Small intestine (tissue), 7 donors: ENCODE results near the gene AKAP6. TPM values are rescaled to one million over a fixed set of nuclear protein-coding genes. Genes with fewer than 3 reads are reported as not detected.
"Not testable (repeated sequence)": the region's sequence is repeated elsewhere in the genome, so short reads cannot be mapped to it uniquely, and the experiment has no call there.

Source experiments
- DNase-seq, 2 donors: peaks; one replicate each; pipeline versions ENCODE4 v3.0.0 to v3.0.0-alpha.2; 2013
- FAIRE-seq: peaks from 2 replicates; lab custom pipeline; 2012; peaks lifted over from hg19 to GRCh38; lab: Jason Lieb, UNC
- H3K27ac ChIP-seq, 3 donors: one replicate each; pipeline ENCODE4 v1.5.1; 2013; ENCODE audit warnings: low read length in 2 of 3, mild to moderate bottlenecking in 2 of 3, control low read depth in 1 of 3, inconsistent platforms in 1 of 3, low read depth in 1 of 3, moderate library complexity in 1 of 3
- H3K27me3 ChIP-seq, 3 donors: one replicate each; pipeline ENCODE4 v1.6.1; 2013; ENCODE audit warnings: low read length in 3 of 3, inconsistent platforms in 1 of 3; ENCODE audit not compliant: control insufficient read depth in 3 of 3, insufficient read depth in 3 of 3
- H3K36me3 ChIP-seq, 3 donors: one replicate each; pipeline ENCODE4 v1.6.1; 2013; ENCODE audit warnings: low read length in 3 of 3, inconsistent platforms in 1 of 3, low read depth in 1 of 3, mild to moderate bottlenecking in 1 of 3, moderate library complexity in 1 of 3; ENCODE audit not compliant: control insufficient read depth in 3 of 3, insufficient read depth in 2 of 3
- H3K4me1 ChIP-seq, 3 donors: one replicate each; pipeline ENCODE4 v1.6.1; 2013; ENCODE audit warnings: low read length in 2 of 3, inconsistent platforms in 1 of 3, low read depth in 1 of 3, mild to moderate bottlenecking in 1 of 3, moderate library complexity in 1 of 3; ENCODE audit not compliant: control insufficient read depth in 3 of 3, insufficient read depth in 2 of 3
- H3K4me3 ChIP-seq, 3 donors: one replicate each; pipeline ENCODE4 v1.5.1; 2013; ENCODE audit warnings: low read length in 3 of 3, control low read depth in 1 of 3, inconsistent platforms in 1 of 3, low read depth in 1 of 3, mild to moderate bottlenecking in 1 of 3, moderate library complexity in 1 of 3
- H3K9me3 ChIP-seq, 2 donors: one replicate each; pipeline ENCODE4 v1.6.1; 2013; ENCODE audit warnings: low read depth in 1 of 2, low read length in 1 of 2; ENCODE audit not compliant: control insufficient read depth in 2 of 2, insufficient read depth in 1 of 2
- WGBS, 3 donors: extraction: QIAGEN DNeasy Blood & Tissue Kit; methylation state at CpG; one replicate each; pipeline ENCODE4 v1.1.7; 2013; 5-methylcytosine and 5-hydroxymethylcytosine counted together
- polyA plus RNA-seq, 4 donors: library from polyadenylated mRNA; stranded (reverse) in 3 of 4; unstranded in 1 of 4; fragments of 200-250 nt in 3 of 4; fragments of 120-200 nt in 1 of 4; gene quantifications; one replicate each; pipeline versions ENCODE4 v1.2.1 to v1.2.3, GENCODE V29; 2013
- donor health status: healthy with polysubstance abuse.
- donor health status: control.
- donor health status: control.
- donor health status: Bipolar disorder and iron deficiency.
- donor health status: healthy.

Gene AKAP6
- polyA plus RNA-seq, 4 donors, result 0.45 to 3.6 (median 0.96) TPM

- not testable (repeated sequence) for H3K27me3 ChIP-seq, H3K36me3 ChIP-seq, H3K27ac ChIP-seq, DNase-seq, H3K4me3 ChIP-seq, FAIRE-seq, H3K4me1 ChIP-seq
- H3K9me3 ChIP-seq, result peaks cover 0 to 14% of the 10 kb centered on the region in 2 donors
Measured at GRCh38 chr14:32793033-32793432, 463.9 kb downstream of the AKAP6 start.

- Histone ChIP-seq H3K27ac (no peak overlapping the region), H3K27me3 (no peaks in the 10 kb centered on the region), H3K9me3 (peaks cover 0 to 18% of the 10 kb centered on the region in 2 donors), H3K4me1 (no peaks in the 10 kb centered on the region), H3K4me3 (no peak overlapping the region), H3K36me3 (no peaks in the 10 kb centered on the region)
- WGBS, 3 donors, result 79 to 92% (median 80%) methylated on average over 1 of the region's 1 CpG
- FAIRE-seq, result no peak
- DNase-seq, result no peak
Measured at GRCh38 chr14:32800320-32800719, 471.2 kb downstream of the AKAP6 start.

- FAIRE-seq (no peak), DNase-seq (no peak)
- no peak overlapping the region for H3K27ac ChIP-seq
- no peaks in the 10 kb centered on the region for H3K27me3 ChIP-seq
- H3K9me3 ChIP-seq, result peaks cover 0 to 18% of the 10 kb centered on the region in 2 donors
- no peaks in the 10 kb centered on the region for H3K4me1 ChIP-seq
- no peak overlapping the region for H3K4me3 ChIP-seq
- WGBS, 3 donors, result 71 to 85% (median 82%) methylated on average over 1 of the region's 1 CpG
- no peaks in the 10 kb centered on the region for H3K36me3 ChIP-seq
Measured at GRCh38 chr14:32802295-32802694, 473.2 kb downstream of the AKAP6 start.

GRCh38 chr14:32805979-32806378, 476.9 kb downstream of the AKAP6 start:
- Histone ChIP-seq H3K4me3 (no peak overlapping the region), H3K4me1 (no peaks in the 10 kb centered on the region), H3K9me3 (peaks cover 0 to 15% of the 10 kb centered on the region in 2 donors), H3K27me3 (no peaks in the 10 kb centered on the region), H3K27ac (no peak overlapping the region), H3K36me3 (no peaks in the 10 kb centered on the region)
- FAIRE-seq, result no peak
- DNase-seq, result no peak
- WGBS, 3 donors, result 66 to 83% (median 67%) methylated on average over 2 of the region's 2 CpGs

GRCh38 chr14:32808644-32809043, 479.5 kb downstream of the AKAP6 start:
- no peaks in the 10 kb centered on the region for H3K36me3 ChIP-seq
- H3K27ac ChIP-seq, result no peak overlapping the region
- H3K4me3 ChIP-seq, result no peak overlapping the region
- 35 to 45% (median 43%) methylated on average over 4 of the region's 4 CpGs for WGBS, 3 donors
- H3K4me1 ChIP-seq, result no peaks in the 10 kb centered on the region
- H3K27me3 ChIP-seq, result no peaks in the 10 kb centered on the region
- DNase-seq (peak in 1 of 2 donors; percentile 10), FAIRE-seq (no peak)
- H3K9me3 ChIP-seq, result peaks cover 0 to 10% of the 10 kb centered on the region in 2 donors

- H3K27ac ChIP-seq, result no peak overlapping the region
- H3K9me3 ChIP-seq, result peaks cover 0 to 7% of the 10 kb centered on the region in 2 donors
- 11 to 18% (median 17%) methylated on average over 2 of the region's 2 CpGs for WGBS, 3 donors
- no peaks in the 10 kb centered on the region for H3K36me3 ChIP-seq
- FAIRE-seq (no peak), DNase-seq (no peak)
- H3K4me1 ChIP-seq, result no peaks in the 10 kb centered on the region
- H3K27me3 ChIP-seq, result no peaks in the 10 kb centered on the region
- H3K4me3 ChIP-seq, result no peak overlapping the region
Measured at GRCh38 chr14:32809255-32809654, 480.2 kb downstream of the AKAP6 start.

- Histone ChIP-seq H3K4me3 (no peak overlapping the region), H3K9me3 (no peaks in the 10 kb centered on the region), H3K27me3 (no peaks in the 10 kb centered on the region), H3K4me1 (no peaks in the 10 kb centered on the region), H3K27ac (no peak overlapping the region), H3K36me3 (no peaks in the 10 kb centered on the region)
- FAIRE-seq, result no peak
- no peak for DNase-seq
- 68 to 75% (median 70%) methylated on average over 4 of the region's 4 CpGs for WGBS, 3 donors
Measured at GRCh38 chr14:32813401-32813800, 484.3 kb downstream of the AKAP6 start.

GRCh38 chr14:32814721-32815120, 485.6 kb downstream of the AKAP6 start:
- 66 to 84% (median 67%) methylated on average over 1 of the region's 1 CpG for WGBS, 3 donors
- no peaks in the 10 kb centered on the region for H3K4me1 ChIP-seq
- no peaks in the 10 kb centered on the region for H3K27me3 ChIP-seq
- H3K36me3 ChIP-seq, result no peaks in the 10 kb centered on the region
- FAIRE-seq (no peak), DNase-seq (no peak)
- H3K27ac ChIP-seq, result no peak overlapping the region
- no peak overlapping the region for H3K4me3 ChIP-seq
- no peaks in the 10 kb centered on the region for H3K9me3 ChIP-seq

- no peaks in the 10 kb centered on the region for H3K27me3 ChIP-seq
- H3K9me3 ChIP-seq, result no peaks in the 10 kb centered on the region
- DNase-seq (no peak), FAIRE-seq (no peak)
- H3K4me3 ChIP-seq, result no peak overlapping the region
- no peaks in the 10 kb centered on the region for H3K4me1 ChIP-seq
- no peaks in the 10 kb centered on the region for H3K36me3 ChIP-seq
- H3K27ac ChIP-seq, result no peak overlapping the region
Measured at GRCh38 chr14:32816588-32816987, 487.5 kb downstream of the AKAP6 start.
